T-helper 1 cell (primary cell): Measurements from ENCODE around the gene GANC.

Experiments used
- DNase-seq, 5 donors: peaks; one replicate each; pipeline ENCODE4 v3.0.0-alpha.2; 2012 to 2020

Gene GANC

GRCh38 chr15:42352401-42352800, 79.4 kb downstream of the GANC start:
- no peak for DNase-seq

GRCh38 chr15:42353061-42353460, 80.1 kb downstream of the GANC start:
- DNase-seq = no peak

GRCh38 chr15:42354824-42355223, 81.8 kb downstream of the GANC start:
- no peak for DNase-seq

- DNase-seq = no peak
Measured at GRCh38 chr15:42355291-42355690, 82.3 kb downstream of the GANC start.

GRCh38 chr15:42356851-42357250, 83.8 kb downstream of the GANC start:
- no peak for DNase-seq

GRCh38 chr15:42358141-42358540, 85.1 kb downstream of the GANC start:
- no peak for DNase-seq

GRCh38 chr15:42359249-42359648, 86.2 kb downstream of the GANC start, which contains the start of gene CAPN3:
Gene CAPN3 (plus strand): TSS chr15:42359501. CDS start chr15:42359806, 305 bp downstream.
- no peak for DNase-seq

- no peak for DNase-seq
Measured at GRCh38 chr15:42359985-42360384, 87.0 kb downstream of the GANC start.

GRCh38 chr15:42360535-42361112, 87.6 kb downstream of the GANC start:
- DNase-seq = no peak

GRCh38 chr15:42363487-42363886, 90.5 kb downstream of the GANC start:
- no peak for DNase-seq

GRCh38 chr15:42363942-42364341, 90.9 kb downstream of the GANC start:
- no peak for DNase-seq

- no peak for DNase-seq
Measured at GRCh38 chr15:42364529-42364928, 91.5 kb downstream of the GANC start.

- DNase-seq = no peak
Measured at GRCh38 chr15:42365921-42366550, 93.0 kb downstream of the GANC start.

- no peak for DNase-seq
Measured at GRCh38 chr15:42367041-42367440, 94.0 kb downstream of the GANC start.

GRCh38 chr15:42368096-42368495, 95.1 kb downstream of the GANC start:
- no peak for DNase-seq

- DNase-seq = peak in 1 of 5 donors; percentile 8
Measured at GRCh38 chr15:42371096-42371495, 98.1 kb downstream of the GANC start.

GRCh38 chr15:42373274-42373673, 100.3 kb downstream of the GANC start:
- no peak for DNase-seq

GRCh38 chr15:42373936-42374335, 100.9 kb downstream of the GANC start:
- no peak for DNase-seq

GRCh38 chr15:42374810-42375209, 101.8 kb downstream of the GANC start:
- DNase-seq = no peak

- no peak for DNase-seq
Measured at GRCh38 chr15:42375252-42375651, 102.3 kb downstream of the GANC start.

- no peak for DNase-seq
Measured at GRCh38 chr15:42375941-42376340, 102.9 kb downstream of the GANC start.

- no peak for DNase-seq
Measured at GRCh38 chr15:42378011-42378410, 105.0 kb downstream of the GANC start.

- DNase-seq = no peak
Measured at GRCh38 chr15:42384597-42384996, 111.6 kb downstream of the GANC start.

GRCh38 chr15:42385206-42385979, 112.4 kb downstream of the GANC start:
- DNase-seq = peak in 1 of 5 donors; percentile 41
